Endothelial cell of umbilical vein (primary cell): Measurements from ENCODE around the gene TMPRSS12.
"Not testable (repeated sequence)": the region's sequence is repeated elsewhere in the genome, so short reads cannot be mapped to it uniquely, and the experiment has no call there.

Experiments
- EZH2 ChIP-seq: IDR thresholded peaks from 2 replicates; pipeline ENCODE4 v1.6.1; 2012; ENCODE audit warnings: borderline replicate concordance, low read depth, mild to moderate bottlenecking, moderate library complexity, low read length, inconsistent platforms; ENCODE audit not compliant: severe bottlenecking
- MYC ChIP-seq: IDR thresholded peaks from one replicate; pipeline ENCODE4 v1.6.1; 2011; ENCODE audit warnings: mild to moderate bottlenecking, low read depth, low read length
- POLR2AphosphoS5 ChIP-seq: IDR thresholded peaks from 2 replicates; pipeline ENCODE4 v1.6.1; 2012; ENCODE audit warnings: low read depth, mild to moderate bottlenecking, control low read depth, low read length, moderate library complexity; ENCODE audit not compliant: insufficient read depth
- TF ChIP-seq, protein P1 (sequence below), 2 donors: IDR thresholded peaks; 1 replicate in 1 of 2; 2 replicates in 1 of 2; pipeline ENCODE4 v1.5.1; 2011; ENCODE audit warnings: low read length in 2 of 2, mild to moderate bottlenecking in 2 of 2, moderate library complexity in 2 of 2, control low read depth in 1 of 2, inconsistent platforms in 1 of 2, low read depth in 1 of 2; ENCODE audit not compliant: insufficient read depth in 1 of 2; ENCODE audit errors: extremely low read depth in 1 of 2

DNA sequence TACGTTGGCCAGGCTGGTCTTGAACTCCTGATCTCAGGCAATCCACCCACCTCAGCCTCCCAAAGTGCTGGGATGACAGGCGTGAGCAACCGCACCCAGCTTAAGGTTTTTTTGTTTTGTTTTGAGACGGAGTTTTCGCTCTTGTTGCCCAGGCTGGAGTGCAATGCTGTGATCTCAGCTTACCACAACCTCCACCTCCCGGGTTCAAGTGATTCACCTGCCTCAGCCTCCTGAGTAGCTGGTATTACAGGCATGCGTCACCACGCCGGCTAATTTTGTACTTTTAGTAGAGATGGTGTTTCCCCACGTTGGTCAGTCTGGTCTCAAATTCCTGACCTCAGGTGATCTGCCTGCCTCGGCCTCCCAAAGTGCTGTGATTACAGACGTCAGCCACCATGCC lies 87.8 kb downstream of the TMPRSS12 start:
- TF ChIP-seq, protein P1, sequence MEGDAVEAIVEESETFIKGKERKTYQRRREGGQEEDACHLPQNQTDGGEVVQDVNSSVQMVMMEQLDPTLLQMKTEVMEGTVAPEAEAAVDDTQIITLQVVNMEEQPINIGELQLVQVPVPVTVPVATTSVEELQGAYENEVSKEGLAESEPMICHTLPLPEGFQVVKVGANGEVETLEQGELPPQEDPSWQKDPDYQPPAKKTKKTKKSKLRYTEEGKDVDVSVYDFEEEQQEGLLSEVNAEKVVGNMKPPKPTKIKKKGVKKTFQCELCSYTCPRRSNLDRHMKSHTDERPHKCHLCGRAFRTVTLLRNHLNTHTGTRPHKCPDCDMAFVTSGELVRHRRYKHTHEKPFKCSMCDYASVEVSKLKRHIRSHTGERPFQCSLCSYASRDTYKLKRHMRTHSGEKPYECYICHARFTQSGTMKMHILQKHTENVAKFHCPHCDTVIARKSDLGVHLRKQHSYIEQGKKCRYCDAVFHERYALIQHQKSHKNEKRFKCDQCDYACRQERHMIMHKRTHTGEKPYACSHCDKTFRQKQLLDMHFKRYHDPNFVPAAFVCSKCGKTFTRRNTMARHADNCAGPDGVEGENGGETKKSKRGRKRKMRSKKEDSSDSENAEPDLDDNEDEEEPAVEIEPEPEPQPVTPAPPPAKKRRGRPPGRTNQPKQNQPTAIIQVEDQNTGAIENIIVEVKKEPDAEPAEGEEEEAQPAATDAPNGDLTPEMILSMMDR (IDR thresholded peaks at IDR 0.05; ENCODE audit: extremely low read depth in 1 of 2, insufficient read depth in 1 of 2, low read depth in 1 of 2, low read length in 2 of 2), result not testable (repeated sequence)
- not testable (repeated sequence) for TF ChIP-seq EZH2, MYC, POLR2AphosphoS5
